Fibroblast of skin of scalp (primary cell): ENCODE data around the gene CTAG2.
"Not testable (repeated sequence)": the region's sequence is repeated elsewhere in the genome, so short reads cannot be mapped to it uniquely, and the experiment has no call there.

Experiments used
- DNase-seq: peaks from one replicate; pipeline ENCODE4 v3.0.0-alpha.2; 2013

Gene CTAG2

GRCh38 chrX:154645745-154646378, 7.5 kb downstream of the CTAG2 start:
- DNase-seq, result not testable (repeated sequence)

DNA sequence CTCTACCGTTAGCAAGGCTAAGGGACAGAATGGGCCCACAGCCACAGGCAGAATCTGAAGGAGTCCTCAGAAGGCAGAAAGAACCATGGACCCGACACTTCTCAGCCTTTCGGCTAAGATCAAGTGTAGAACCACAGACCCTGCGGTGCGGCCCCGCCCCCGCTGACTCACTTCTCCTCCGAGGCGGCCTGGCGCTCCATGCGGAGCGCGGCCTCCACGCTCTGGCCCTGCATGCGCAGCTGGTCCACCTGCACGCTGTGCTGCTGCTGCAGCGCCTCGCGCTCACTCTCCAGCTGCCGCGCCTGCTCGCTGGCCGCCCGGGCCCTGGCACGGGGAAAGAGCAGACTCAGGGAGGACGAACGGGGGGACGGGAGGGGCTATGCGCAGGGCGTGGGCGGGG, 9.7 kb downstream of the CTAG2 start:
- DNase-seq, result not testable (repeated sequence)

DNA sequence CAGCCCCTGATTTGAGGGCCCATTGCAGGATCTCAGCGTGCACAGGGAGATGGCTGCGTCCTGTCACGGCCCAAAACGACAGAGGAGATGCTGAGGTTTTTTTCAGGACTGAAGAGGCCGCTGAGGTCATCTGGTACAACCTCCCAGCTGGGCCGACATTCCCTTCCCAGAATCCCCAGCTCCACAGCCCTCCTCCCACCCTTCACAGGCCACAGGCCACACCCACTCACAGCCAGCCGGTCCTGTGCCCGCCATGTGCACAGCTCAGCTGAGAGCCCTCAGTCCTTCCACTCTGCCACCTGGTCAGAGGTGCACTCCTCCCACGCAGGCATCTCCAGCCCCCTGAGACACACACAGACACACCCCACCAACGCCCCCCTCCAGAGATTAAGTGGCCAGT, 11.6 kb downstream of the CTAG2 start:
- DNase-seq, result not testable (repeated sequence)

DNA sequence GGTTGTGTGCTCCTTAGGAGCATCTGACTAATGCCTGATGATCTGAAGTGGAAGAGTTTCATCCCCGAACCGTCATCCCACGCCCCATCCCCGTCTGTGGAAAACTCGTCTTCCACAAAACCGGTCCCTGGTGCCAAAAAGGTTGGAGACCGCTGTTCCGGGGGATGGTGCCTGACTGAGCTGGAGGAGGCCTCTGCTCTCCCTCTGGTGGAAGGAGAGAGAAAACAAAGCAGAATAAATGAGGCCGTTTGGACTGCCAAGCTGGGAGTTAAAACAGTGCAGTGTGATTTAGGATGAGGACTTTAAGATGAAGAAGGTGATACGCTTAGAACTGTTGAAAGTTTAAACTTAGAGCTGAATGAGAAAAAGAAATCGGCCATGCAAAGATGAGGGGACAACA, 19.7 kb downstream of the CTAG2 start:
- DNase-seq, result not testable (repeated sequence)

- DNase-seq, result not testable (repeated sequence)
Observed at GRCh38 chrX:154630949-154631348, 22.4 kb downstream of the CTAG2 start.

DNA sequence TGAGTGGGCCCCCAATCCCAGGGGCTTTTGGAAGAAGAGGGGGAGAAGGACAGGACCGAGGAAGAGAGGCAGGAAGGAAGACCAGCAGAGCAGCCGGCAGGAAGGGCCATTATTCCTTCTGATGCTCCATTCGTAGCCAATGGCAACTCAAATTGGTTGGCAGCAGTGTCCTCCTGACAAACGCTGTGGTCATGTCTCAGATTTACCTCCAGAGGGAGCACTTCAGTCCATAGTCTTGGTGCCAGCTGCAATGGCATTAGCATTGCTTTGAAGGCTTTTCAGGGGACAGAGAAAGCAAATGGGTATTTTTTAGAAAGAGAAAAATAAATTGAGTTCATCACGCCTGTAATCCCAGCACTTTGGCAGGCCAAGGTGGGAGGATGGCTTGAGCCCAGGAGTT, 24.4 kb downstream of the CTAG2 start:
- DNase-seq, result not testable (repeated sequence)

DNA sequence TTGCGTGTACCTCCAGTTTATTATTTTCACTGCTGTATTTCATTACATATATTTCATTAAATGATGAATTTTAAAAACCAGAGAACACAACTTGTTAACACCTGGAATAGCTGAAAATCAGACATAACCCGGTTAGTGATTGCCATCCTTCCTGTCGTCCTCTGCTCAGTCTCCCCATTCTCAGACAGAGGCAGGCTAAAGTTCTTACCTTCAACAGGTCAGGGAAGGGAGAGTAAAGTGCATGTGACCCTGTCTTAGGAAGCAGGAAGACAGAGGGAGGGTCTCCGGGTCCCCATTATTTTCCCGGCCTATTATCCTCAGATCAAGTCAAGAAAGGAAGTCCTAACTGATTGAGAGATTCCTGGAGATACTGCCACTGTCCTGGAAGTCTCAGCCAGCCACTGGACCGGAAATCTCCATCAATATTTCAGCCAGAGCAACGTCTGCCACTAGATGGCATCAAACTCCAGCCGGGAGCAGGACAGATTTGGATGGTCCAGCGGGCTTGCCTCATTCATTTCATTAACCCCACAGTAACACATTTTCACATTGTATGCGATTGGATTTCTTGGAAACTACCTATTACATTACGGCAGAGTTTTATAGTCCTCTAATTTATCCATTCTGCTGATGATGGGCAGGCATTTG, 32.5 kb downstream of the CTAG2 start:
- DNase-seq, result not testable (repeated sequence)

DNA sequence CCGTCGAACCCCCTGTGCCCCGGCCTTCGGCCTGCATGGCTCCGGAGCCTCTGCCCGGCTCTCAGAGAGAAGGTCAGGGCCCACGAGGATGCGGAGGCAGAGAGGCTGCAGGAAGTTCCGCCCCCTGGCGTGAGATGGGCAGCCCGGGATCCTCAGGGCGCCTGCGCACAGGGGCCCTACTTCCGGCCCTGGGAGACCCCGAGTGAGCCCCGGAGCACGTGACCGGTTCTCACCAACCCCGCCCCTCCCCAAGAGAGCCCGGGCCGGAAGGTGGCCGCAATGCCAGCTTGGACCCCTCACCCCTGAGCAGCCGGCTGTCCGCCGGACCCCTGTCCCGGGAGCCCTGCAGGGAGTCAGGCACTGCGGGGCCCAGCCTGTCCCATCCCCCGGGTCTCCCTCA, 34.2 kb downstream of the CTAG2 start, which contains the start of gene CTAG1B:
TSS of gene CTAG1B (minus strand) at position 101 of the 400 bp plus-strand sequence. CDS start at position 37, 64 bp downstream.
- not testable (repeated sequence) for DNase-seq

DNA sequence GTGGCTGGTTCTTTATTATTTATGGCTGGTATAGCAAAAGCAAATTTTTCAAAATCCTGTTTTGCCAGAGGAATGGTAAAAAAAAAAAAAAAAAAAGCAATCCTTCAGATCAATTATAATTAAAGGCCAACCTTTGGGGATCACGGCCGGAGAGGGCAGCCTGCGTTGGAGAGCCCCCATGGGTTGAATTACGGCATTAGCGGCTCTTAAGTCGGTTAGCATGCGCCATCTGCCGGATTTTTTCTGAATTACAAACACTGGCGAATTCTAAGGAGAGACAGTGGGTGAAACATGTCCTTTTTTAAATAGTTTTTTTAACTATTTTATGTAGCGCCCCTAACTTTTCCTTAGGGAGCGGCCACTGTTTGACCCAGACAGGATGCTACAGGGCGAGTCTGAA, 39.8 kb downstream of the CTAG2 start:
- not testable (repeated sequence) for DNase-seq

DNA sequence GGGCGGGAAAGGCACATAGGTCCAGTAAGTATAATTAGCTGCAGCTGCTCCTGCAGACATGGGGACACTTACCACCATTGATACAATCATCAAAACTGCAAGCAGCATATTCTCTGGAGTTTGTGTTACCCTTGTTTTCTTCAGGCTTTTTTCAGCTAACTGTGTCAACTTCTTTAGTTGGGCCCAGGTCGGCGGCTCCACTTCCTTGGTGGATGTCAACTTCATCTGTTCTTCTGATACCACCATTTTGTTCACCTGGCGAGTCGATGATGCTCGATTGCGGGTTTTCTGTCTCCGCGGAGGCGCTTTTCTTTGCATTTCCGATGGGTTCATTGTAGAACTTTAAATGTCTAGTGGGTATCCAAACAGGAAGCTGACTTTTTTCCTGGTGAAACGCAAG, 42.2 kb downstream of the CTAG2 start:
- not testable (repeated sequence) for DNase-seq

DNA sequence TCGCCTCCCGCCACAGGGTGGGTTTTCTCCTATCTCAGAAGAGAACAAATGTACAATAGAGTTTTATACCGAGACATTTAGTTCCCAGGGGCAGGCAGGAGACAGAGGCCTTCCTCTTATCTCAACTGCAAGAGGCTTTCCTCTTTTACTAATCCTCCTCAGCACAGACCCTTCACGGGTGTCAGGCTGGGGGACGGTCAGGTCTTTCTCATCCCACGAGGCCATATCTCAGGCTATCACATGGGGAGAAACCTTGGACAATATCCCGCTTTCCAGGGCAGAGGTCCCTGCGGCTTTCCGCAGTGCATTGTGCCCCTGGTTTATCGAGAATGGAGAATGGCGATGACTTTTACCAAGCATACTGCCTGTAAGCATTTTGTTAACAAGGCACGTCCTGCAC, 44.6 kb downstream of the CTAG2 start:
- not testable (repeated sequence) for DNase-seq

- DNase-seq, result not testable (repeated sequence)
Observed at GRCh38 chrX:154607976-154608375, 45.4 kb downstream of the CTAG2 start.

GRCh38 chrX:154607370-154607769, 46.0 kb downstream of the CTAG2 start:
- DNase-seq, result no peak

- DNase-seq, result no peak
Observed at GRCh38 chrX:154605566-154605965, 47.8 kb downstream of the CTAG2 start.

DNA sequence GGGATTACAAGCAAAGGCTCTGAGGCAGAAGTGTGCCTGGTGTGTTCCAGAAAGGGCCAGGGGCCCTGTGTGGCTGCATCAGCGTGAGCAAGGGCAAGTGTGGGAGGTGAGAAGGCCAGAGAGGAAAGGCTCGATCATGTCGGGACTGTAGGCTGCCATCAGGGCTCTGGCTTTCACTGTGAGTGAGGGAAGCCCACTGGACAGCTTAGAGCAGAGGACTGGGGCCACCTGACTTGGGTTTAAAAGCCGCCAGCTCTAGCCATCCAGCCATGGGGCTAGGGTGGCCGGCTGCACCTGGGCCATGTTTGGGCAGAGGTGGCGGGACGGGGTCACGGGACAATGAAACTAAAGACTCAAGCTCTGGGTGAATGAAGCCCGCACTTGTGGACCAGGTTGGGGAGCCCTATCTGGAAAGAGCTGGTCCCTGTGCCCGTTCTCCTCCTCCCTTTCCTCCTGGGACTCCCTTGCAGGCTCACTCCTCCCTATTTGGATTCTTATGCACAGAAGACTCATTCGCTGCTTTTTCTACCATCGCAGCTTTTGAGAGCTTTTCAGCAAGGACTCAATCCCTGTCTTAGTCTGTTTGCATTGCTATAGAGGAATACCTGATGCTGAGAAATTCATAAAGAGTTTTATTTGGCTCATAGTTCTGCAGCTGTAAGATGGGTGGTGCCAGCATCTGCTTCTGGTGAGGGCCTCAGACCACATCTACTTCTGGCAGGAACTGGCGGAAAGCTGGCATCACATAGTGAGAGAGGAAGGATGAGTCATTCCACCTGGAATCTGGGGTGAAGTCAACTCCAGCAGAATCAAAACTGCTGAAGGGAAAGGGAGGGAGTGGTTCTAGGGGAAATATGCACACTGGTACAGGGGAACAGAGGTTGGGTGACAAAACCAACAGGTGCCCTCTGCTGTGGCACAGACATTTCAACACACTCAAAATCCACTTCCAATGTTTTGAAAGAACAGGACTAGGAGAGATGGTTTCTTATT, 49.6 kb downstream of the CTAG2 start:
- peak; percentile 54 for DNase-seq

DNA sequence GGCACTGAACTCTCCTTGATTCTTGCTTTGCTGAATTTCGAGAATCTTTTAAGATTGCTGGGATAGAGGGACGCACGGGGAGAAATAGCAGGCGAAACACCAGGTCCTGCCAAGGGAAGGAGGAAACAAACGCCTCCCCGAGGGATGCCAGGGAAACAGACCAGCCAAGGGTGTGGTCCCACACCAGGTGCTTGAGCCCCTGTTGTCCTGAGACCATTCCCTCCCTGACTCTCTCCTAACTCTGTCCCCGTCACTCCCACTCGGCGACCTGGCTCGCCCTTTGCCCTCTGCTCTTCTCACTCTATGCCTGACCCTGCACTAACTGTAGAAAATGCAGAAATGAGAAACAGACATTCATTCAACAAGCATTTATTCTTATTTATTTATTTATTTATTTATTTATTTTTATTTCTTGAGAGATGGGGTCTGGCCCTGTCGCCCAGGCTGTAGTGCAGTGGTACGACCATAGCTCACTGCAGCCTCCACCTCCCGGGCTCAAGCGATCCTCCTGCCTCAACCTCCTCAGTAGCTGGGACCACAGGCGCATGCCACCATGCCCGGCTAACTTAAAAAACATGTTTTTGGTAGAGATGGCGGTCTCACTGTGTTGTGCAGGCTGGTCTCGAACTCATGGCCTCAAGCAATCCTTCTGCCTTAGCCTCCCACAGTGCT, 50.5 kb downstream of the CTAG2 start:
- no peak for DNase-seq

DNA sequence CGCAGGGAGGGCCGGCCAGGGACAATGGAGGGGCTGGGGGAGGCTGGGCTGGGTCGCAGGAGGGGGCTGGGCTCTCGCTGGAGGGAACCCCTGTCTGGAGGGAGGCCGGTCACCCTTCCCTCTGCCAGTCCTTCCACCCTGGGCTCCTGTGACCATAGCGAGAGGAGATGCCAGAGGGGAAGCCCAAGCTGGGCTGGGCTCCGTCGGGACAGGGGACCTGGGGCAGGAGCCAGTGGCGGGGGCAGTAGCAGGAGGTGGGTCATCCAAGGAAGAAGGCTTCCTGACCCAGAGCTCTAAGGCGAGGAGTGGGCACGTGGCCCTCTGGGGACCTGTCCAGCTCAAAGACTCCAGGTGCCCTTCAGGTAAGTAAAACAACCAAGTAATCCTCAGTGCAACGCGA, 51.2 kb downstream of the CTAG2 start:
- no peak for DNase-seq
